NCI-H2196 treated with DMSO at 0.1 percent for 48 hours (cell line): ENCODE measurements around the gene TACR1.
"Not testable (repeated sequence)": the region's sequence is repeated elsewhere in the genome, so short reads cannot be mapped to it uniquely, and the experiment has no call there.

ENCODE experiments used
- DNase-seq: peaks from one replicate; lab custom pipeline; 2025; ENCODE audit not compliant: unreplicated experiment; lab: John Stamatoyannopoulos, UW

The TACR1 gene

GRCh38 chr2:75147884-75148283 is 51.4 kb downstream of the TACR1 start:
- DNase-seq: not testable (repeated sequence)

GRCh38 chr2:75146606-75147332 is 52.6 kb downstream of the TACR1 start:
- DNase-seq: no peak

- DNase-seq: not testable (repeated sequence)
Observed at GRCh38 chr2:75146221-75146605, 53.1 kb downstream of the TACR1 start.

- DNase-seq: no peak
Observed at GRCh38 chr2:75142081-75142480, 57.2 kb downstream of the TACR1 start.

- DNase-seq: no peak
Observed at GRCh38 chr2:75140288-75140687, 59.0 kb downstream of the TACR1 start.

- no peak for DNase-seq
Observed at GRCh38 chr2:75139171-75139570, 60.1 kb downstream of the TACR1 start.

GRCh38 chr2:75138528-75138927 is 60.8 kb downstream of the TACR1 start:
- no peak for DNase-seq

GRCh38 chr2:75135776-75136400 is 63.4 kb downstream of the TACR1 start:
- no peak for DNase-seq

GRCh38 chr2:75134860-75135259 is 64.5 kb downstream of the TACR1 start:
- no peak for DNase-seq

GRCh38 chr2:75133621-75134570 is 65.4 kb downstream of the TACR1 start:
- DNase-seq: no peak

GRCh38 chr2:75130171-75130570 is 69.1 kb downstream of the TACR1 start:
- no peak for DNase-seq

- no peak for DNase-seq
Observed at GRCh38 chr2:75123876-75124275, 75.4 kb downstream of the TACR1 start.

- DNase-seq: no peak
Observed at GRCh38 chr2:75113231-75113869, 86.0 kb downstream of the TACR1 start.

GRCh38 chr2:75108937-75109482 is 90.3 kb downstream of the TACR1 start:
- DNase-seq: no peak

- DNase-seq: no peak
Observed at GRCh38 chr2:75102011-75102410, 97.3 kb downstream of the TACR1 start.

GRCh38 chr2:75100801-75101151 is 98.5 kb downstream of the TACR1 start:
- DNase-seq: no peak

GRCh38 chr2:75100011-75100800 is 99.1 kb downstream of the TACR1 start:
- DNase-seq: no peak

- DNase-seq: no peak
Observed at GRCh38 chr2:75099521-75099922, 99.8 kb downstream of the TACR1 start.

- DNase-seq: no peak
Observed at GRCh38 chr2:75098856-75099255, 100.5 kb downstream of the TACR1 start.

GRCh38 chr2:75097831-75098230 is 101.5 kb downstream of the TACR1 start:
- DNase-seq: no peak
